ENCODE measurements around the gene EIF2D. TPM values are rescaled to one million over a fixed set of nuclear protein-coding genes. Genes with fewer than 3 reads are reported as not detected.

The EIF2D gene
- total and polyA plus RNA-seq, 9 of the 15 experiments (the other 6 are each of a cell fraction or from before 2014, with no cell fraction given): 81.1 to 138 (median 93.9) TPM

GRCh38 chr1:206612129-206612876 lies at the start of gene EIF2D (continued):
- TF ChIP-seq E2F3 (CRISPR knock-in tag; IDR thresholded peaks at IDR 0.05) (peak; percentile 75), TAF1 (IDR thresholded peaks at IDR 0.05; ENCODE audit: control insufficient read depth, extremely low read depth, insufficient read depth, low read length, severe bottlenecking) (peak; percentile 99), CBX3 (IDR thresholded peaks at IDR 0.05; ENCODE audit: borderline replicate concordance in 1 of 2, low read length in 2 of 2) (peak in 1 of 2 experiments; percentile 95; a peak in 2 of 3 replicates), ZNF583 (CRISPR knock-in tag; IDR thresholded peaks at IDR 0.05) (peak; percentile 71), ZNF407 (IDR thresholded peaks at IDR 0.05; ENCODE audit: low read depth) (no peak), NR2C1 (IDR thresholded peaks at IDR 0.05) (no peak; the same call in 1 of the 2 replicates), NR2C1 (tag; IDR thresholded peaks at IDR 0.05) (peak; percentile 67), NFIC (IDR thresholded peaks at IDR 0.05) (peak; percentile 83), SMAD3 (CRISPR knock-in tag; conservative IDR thresholded peaks at IDR 0.05) (peak; percentile 91), GATA2 (CRISPR knock-in tag; IDR thresholded peaks at IDR 0.05) (no peak), CHCHD3 (CRISPR knock-in tag; IDR thresholded peaks at IDR 0.05) (peak; percentile 81; the same call in 1 of the 2 replicates), ZNF212 (CRISPR knock-in tag; IDR thresholded peaks at IDR 0.05) (no peak; the same call in 1 of the 2 replicates), SMAD4 (CRISPR knock-in tag; conservative IDR thresholded peaks at IDR 0.05) (peak; percentile 85), ZNF133 (CRISPR knock-in tag; IDR thresholded peaks at IDR 0.05) (no peak)
- TF ChIP-seq, protein P1, sequence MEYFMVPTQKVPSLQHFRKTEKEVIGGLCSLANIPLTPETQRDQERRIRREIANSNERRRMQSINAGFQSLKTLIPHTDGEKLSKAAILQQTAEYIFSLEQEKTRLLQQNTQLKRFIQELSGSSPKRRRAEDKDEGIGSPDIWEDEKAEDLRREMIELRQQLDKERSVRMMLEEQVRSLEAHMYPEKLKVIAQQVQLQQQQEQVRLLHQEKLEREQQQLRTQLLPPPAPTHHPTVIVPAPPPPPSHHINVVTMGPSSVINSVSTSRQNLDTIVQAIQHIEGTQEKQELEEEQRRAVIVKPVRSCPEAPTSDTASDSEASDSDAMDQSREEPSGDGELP (CRISPR knock-in tag; IDR thresholded peaks at IDR 0.05; ENCODE audit: borderline replicate concordance): peak; percentile 97
- TF ChIP-seq, protein P2, sequence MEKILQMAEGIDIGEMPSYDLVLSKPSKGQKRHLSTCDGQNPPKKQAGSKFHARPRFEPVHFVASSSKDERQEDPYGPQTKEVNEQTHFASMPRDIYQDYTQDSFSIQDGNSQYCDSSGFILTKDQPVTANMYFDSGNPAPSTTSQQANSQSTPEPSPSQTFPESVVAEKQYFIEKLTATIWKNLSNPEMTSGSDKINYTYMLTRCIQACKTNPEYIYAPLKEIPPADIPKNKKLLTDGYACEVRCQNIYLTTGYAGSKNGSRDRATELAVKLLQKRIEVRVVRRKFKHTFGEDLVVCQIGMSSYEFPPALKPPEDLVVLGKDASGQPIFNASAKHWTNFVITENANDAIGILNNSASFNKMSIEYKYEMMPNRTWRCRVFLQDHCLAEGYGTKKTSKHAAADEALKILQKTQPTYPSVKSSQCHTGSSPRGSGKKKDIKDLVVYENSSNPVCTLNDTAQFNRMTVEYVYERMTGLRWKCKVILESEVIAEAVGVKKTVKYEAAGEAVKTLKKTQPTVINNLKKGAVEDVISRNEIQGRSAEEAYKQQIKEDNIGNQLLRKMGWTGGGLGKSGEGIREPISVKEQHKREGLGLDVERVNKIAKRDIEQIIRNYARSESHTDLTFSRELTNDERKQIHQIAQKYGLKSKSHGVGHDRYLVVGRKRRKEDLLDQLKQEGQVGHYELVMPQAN (IDR thresholded peaks at IDR 0.05; ENCODE audit: borderline replicate concordance): peak; percentile 98
